IMR-90 (cell line): Measurements from ENCODE around the gene OXA1L. TPM values are rescaled to one million over a fixed set of nuclear protein-coding genes. Genes with fewer than 3 reads are reported as not detected.

Experiments
- ATAC-seq: fragments of 200-7000 bp; cut with Tn5 transposase; 2 replicates; pipeline ENCODE4 v1.9.1; 2020; ENCODE audit warnings: low read depth, mild to moderate bottlenecking, moderate library complexity
- BruUV-seq: library from RNA; stranded (reverse); fragments of 400-500 nt; replicated peaks from 2 replicates; lab custom pipeline; 2021; lab: Mats Ljungman, UMichigan
- CTCF ChIA-PET: fragments of 300-600 bp; formaldehyde crosslinking; extraction: SDS; loops from one replicate; lab custom pipeline; 2021; ENCODE audit warnings: antibody characterized with exemption; lab: Yijun Ruan, JAX
- POLR2A ChIA-PET: fragments of 300-600 bp; sonication (Branson Sonifier 250); formaldehyde crosslinking; loops from one replicate; lab custom pipeline; 2022; ENCODE audit warnings: antibody characterized with exemption; ENCODE audit not compliant: unreplicated experiment; lab: Charles Lee
- DNase-seq: peaks from one replicate; pipeline ENCODE4 v3.0.0; 2013
- H2AFZ ChIP-seq: replicated peaks from 2 replicates; pipeline ENCODE3; 2013; ENCODE audit warnings: low read length, mild to moderate bottlenecking; ENCODE audit not compliant: poor library complexity
- H2AK5ac ChIP-seq: 2 replicates; pipeline ENCODE4 v1.6.1; 2013; ENCODE audit warnings: low read depth, low read length, inconsistent platforms
- H2AK9ac ChIP-seq: replicated peaks from 2 replicates; pipeline ENCODE3; 2013; ENCODE audit warnings: mild to moderate bottlenecking, low read depth, low read length, moderate library complexity; ENCODE audit not compliant: poor library complexity
- H2BK120ac ChIP-seq: 2 replicates; pipeline ENCODE4 v1.6.1; 2013; ENCODE audit warnings: low read depth, low read length, inconsistent platforms
- H2BK15ac ChIP-seq: 3 replicates; pipeline ENCODE4 v1.6.1; 2013; ENCODE audit warnings: low read depth, low read length, inconsistent platforms
- H2BK20ac ChIP-seq: 2 replicates; pipeline ENCODE4 v1.6.1; 2013; ENCODE audit warnings: low read depth, mild to moderate bottlenecking, inconsistent platforms, low read length, moderate library complexity
- H2BK5ac ChIP-seq: 2 replicates; pipeline ENCODE4 v1.6.1; 2013; ENCODE audit warnings: mild to moderate bottlenecking, low read depth, low read length, inconsistent platforms; ENCODE audit not compliant: poor library complexity, severe bottlenecking
- H3K14ac ChIP-seq: replicated peaks from 2 replicates; pipeline ENCODE4 v1.6.1; 2013; ENCODE audit warnings: low read depth, low read length, inconsistent platforms
- H3K18ac ChIP-seq: 2 replicates; pipeline ENCODE4 v1.6.1; 2013; ENCODE audit warnings: low read depth, low read length, control low read depth
- H3K23ac ChIP-seq: 2 replicates; pipeline ENCODE4 v1.6.1; 2013; ENCODE audit warnings: low read depth, low read length, inconsistent platforms
- H3K27ac ChIP-seq: 2 replicates; pipeline ENCODE4 v1.5.1; 2013; ENCODE audit warnings: mild to moderate bottlenecking, control low read depth, low read length; ENCODE audit not compliant: insufficient read depth
- H3K27me3 ChIP-seq: 2 replicates; pipeline ENCODE4 v1.6.1; 2013; ENCODE audit warnings: low read length; ENCODE audit not compliant: control insufficient read depth, insufficient read depth
- H3K36me3 ChIP-seq: 2 replicates; pipeline ENCODE4 v1.6.1; 2013; ENCODE audit warnings: low read length, mixed read lengths; ENCODE audit not compliant: control insufficient read depth, insufficient read depth
- H3K4ac ChIP-seq: 2 replicates; pipeline ENCODE4 v1.6.1; 2013; ENCODE audit warnings: low read depth, low read length, inconsistent platforms
- H3K4me1 ChIP-seq: 2 replicates; pipeline ENCODE4 v1.6.1; 2013; ENCODE audit warnings: low read length, mixed read lengths; ENCODE audit not compliant: control insufficient read depth, insufficient read depth
- H3K4me2 ChIP-seq: 2 replicates; pipeline ENCODE4 v1.6.1; 2013; ENCODE audit warnings: low read depth, mild to moderate bottlenecking, control low read depth, low read length, moderate library complexity
- H3K4me3 ChIP-seq: 2 replicates; pipeline ENCODE4 v1.5.1; 2013; ENCODE audit warnings: low read depth, mild to moderate bottlenecking, control low read depth, low read length, moderate library complexity; ENCODE audit not compliant: insufficient read depth
- H3K56ac ChIP-seq: 2 replicates; pipeline ENCODE4 v1.6.1; 2013; ENCODE audit warnings: low read length, inconsistent platforms; ENCODE audit not compliant: insufficient read depth; ENCODE audit errors: extremely low read depth
- H3K79me1 ChIP-seq, 2 experiments: 2 replicates each; pipeline ENCODE4 v1.6.1; 2013; ENCODE audit warnings: low read length in 2 of 2, inconsistent platforms in 1 of 2, low read depth in 1 of 2
- H3K9ac ChIP-seq: 2 replicates; pipeline ENCODE4 v1.6.1; 2013; ENCODE audit warnings: low read depth, low read length, control low read depth
- H3K9me1 ChIP-seq: 2 replicates; pipeline ENCODE4 v1.6.1; 2013; ENCODE audit warnings: low read length, inconsistent platforms; ENCODE audit not compliant: insufficient read depth
- H3K9me3 ChIP-seq: 2 replicates; pipeline ENCODE4 v1.6.1; 2013; ENCODE audit warnings: low read length; ENCODE audit not compliant: control insufficient read depth, insufficient read depth
- H4K20me1 ChIP-seq: 2 replicates; pipeline ENCODE4 v1.6.1; 2013; ENCODE audit warnings: low read length, inconsistent platforms; ENCODE audit not compliant: insufficient read depth
- H4K5ac ChIP-seq: 2 replicates; pipeline ENCODE4 v1.6.1; 2013; ENCODE audit warnings: mild to moderate bottlenecking, low read depth, low read length, control low read depth
- H4K8ac ChIP-seq, 2 experiments: 2 replicates each; pipeline ENCODE4 v1.6.1; 2013; ENCODE audit warnings: low read depth in 2 of 2, low read length in 2 of 2, control low read depth in 1 of 2, inconsistent platforms in 1 of 2
- H4K91ac ChIP-seq: 2 replicates; pipeline ENCODE4 v1.6.1; 2013; ENCODE audit warnings: low read depth, low read length, inconsistent platforms; ENCODE audit not compliant: insufficient read depth
- CHD1 ChIP-seq: IDR thresholded peaks from 2 replicates; pipeline ENCODE4 v1.6.1; 2012; ENCODE audit warnings: low read depth, low read length, improper control_type of control experiment
- MXI1 ChIP-seq: IDR thresholded peaks from 2 replicates; pipeline ENCODE4 v1.6.1; 2012; ENCODE audit warnings: low read depth, mild to moderate bottlenecking, low read length, moderate library complexity, borderline replicate concordance
- RAD21 ChIP-seq: IDR thresholded peaks from 2 replicates; pipeline ENCODE4 v1.6.1; 2012; ENCODE audit warnings: low read length, improper control_type of control experiment
- SMC3 ChIP-seq: fragments of 150-350 bp; IDR thresholded peaks from 2 replicates; pipeline ENCODE4 v1.6.1; 2016; ENCODE audit warnings: low read depth, mild to moderate bottlenecking, antibody characterized with exemption, low read length, moderate library complexity
- whole genome bisulfite sequencing, 2 experiments: methylation state at CpG; one replicate each; pipeline versions ENCODE4 v1.1.5 to v1.1.7; 2013; ENCODE audit warnings: missing lambda C conversion rate in 2 of 2; ENCODE audit not compliant: insufficient read length in 1 of 2; ENCODE audit errors: extremely low coverage in 2 of 2; 5-methylcytosine and 5-hydroxymethylcytosine counted together
- dilution Hi-C: fragments of 300-500 bp; cut with HindIII; formaldehyde crosslinking; loops from one replicate; pipeline ENCODE4 v1.14.3; 2018; ENCODE audit warnings: low sequenced_read_pairs; ENCODE audit not compliant: unreplicated experiment
- in situ Hi-C: fragments of 300-500 bp; cut with MboI; formaldehyde crosslinking; loops from 3 replicates; pipeline ENCODE4 v1.14.3; 2019; ENCODE audit warnings: low sequenced_read_pairs, inconsistent platforms, mixed read lengths
- intact Hi-C: fragments of 100-400 bp; cut with micrococcal nuclease; formaldehyde crosslinking; loops from 2 replicates; pipeline ENCODE4 v1.10.0; 2022
- polyA plus RNA-seq, 3 experiments: library from polyadenylated mRNA; depleted of rRNA; stranded (reverse); fragments of >200 nt; gene quantifications; 2 replicates each; pipeline ENCODE4 v1.2.3, GENCODE V29; 2012; ENCODE audit warnings: low replicate concordance in 1 of 3
- total RNA-seq: library from RNA; depleted of rRNA; stranded (reverse); fragments of >200 nt; gene quantifications from 2 replicates; pipeline ENCODE4 v1.2.3, GENCODE V29; 2012

Gene OXA1L
- total and polyA plus RNA-seq, 2 of the 4 experiments (the other 2 are of a cell fraction) = 47.3 to 113 TPM

- Histone ChIP-seq H3K4me2 (no peak overlapping the region), H2BK20ac (no peak overlapping the region), H3K9me1 (no peaks in the 10 kb centered on the region), H3K9me3 (0 out of 2 replicates have a peak, but pooled peaks cover 3% of the 10 kb centered on the region), H2AFZ (no peak overlapping the region), H3K18ac (no peak overlapping the region), H4K20me1 (no peaks in the 10 kb centered on the region), H3K4ac (no peak overlapping the region), H2BK5ac (no peak overlapping the region), H4K91ac (no peak overlapping the region), H3K23ac (no peak overlapping the region), H3K27ac (no peak overlapping the region), H2BK120ac (no peak overlapping the region), H3K14ac (no peak overlapping the region), H3K56ac (no peak overlapping the region), H4K5ac (no peak overlapping the region), H3K4me3 (no peak overlapping the region), H3K36me3 (no peaks in the 10 kb centered on the region), H3K9ac (no peak overlapping the region), H4K8ac (no peak overlapping the region), H3K79me1 (no peaks in the 10 kb centered on the region), H3K27me3 (peaks cover 11% of the 10 kb centered on the region), H2BK15ac (no peak overlapping the region), H2AK9ac (no peak overlapping the region), H3K4me1 (no peaks in the 10 kb centered on the region), H2AK5ac (no peak overlapping the region)
- no peak for DNase-seq
- in situ Hi-C loops = no loop called here
- TF ChIP-seq RAD21 (no peak), MXI1 (no peak), SMC3 (no peak), CHD1 (no peak)
- 0% methylated on average over 1 of the region's 2 CpGs; no CpG with 5 or more reads in 1 of the 2 experiments for WGBS, 2 experiments
- ATAC-seq = no peak
- intact Hi-C loops = no loop called here
- dilution Hi-C loops = no loop called here
- POLR2A ChIA-PET = no interaction called here
- no TSS peak for BruUV-seq
- CTCF ChIA-PET = no interaction called here
Measured at GRCh38 chr14:22733829-22734228, 32.7 kb upstream of the OXA1L start.
